ENCODE results near the gene HTRA1. TPM values are rescaled to one million over a fixed set of nuclear protein-coding genes. Genes with fewer than 3 reads are reported as not detected.

HTRA1 gene
- total RNA-seq, 1 experiment from 2014 or later = 32.8 TPM

DNA sequence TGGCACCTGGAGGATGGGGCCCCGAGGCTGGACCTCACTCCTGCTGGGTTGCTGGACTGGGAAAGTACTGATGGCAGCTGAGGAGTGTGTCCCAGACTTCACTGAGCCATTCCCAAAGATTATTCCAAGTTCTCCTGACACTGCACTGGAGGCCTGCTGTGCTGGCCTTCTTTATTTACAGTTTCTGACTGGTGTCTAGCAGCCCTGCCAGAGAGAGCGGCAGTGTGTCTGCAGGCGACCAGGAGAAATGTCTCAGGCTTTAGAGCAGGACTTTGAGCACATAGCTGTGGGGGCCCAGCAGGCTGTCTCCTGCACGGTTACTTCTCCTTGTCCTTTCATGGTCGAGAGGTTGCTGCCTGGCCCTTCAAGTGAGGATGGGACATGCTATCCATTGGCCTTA, 16.1 kb downstream of the HTRA1 start:
- POLR2A ChIA-PET = no interaction called here
- no peaks in the 10 kb centered on the region for H3K27me3 ChIP-seq (ENCODE audit: control insufficient read depth, insufficient read depth, low read length)
- in situ Hi-C loops (cut with HindIII; ENCODE audit: low pct_unique_long_range_greater_than_20kb, low sequenced_read_pairs) (no loop called here), intact Hi-C loops (cut with micrococcal nuclease; ENCODE audit: unreplicated experiment) (no loop called here)
- BruUV-seq (replicated peaks) = no TSS peak
- no peak for ATAC-seq
- H3K4me1 ChIP-seq (ENCODE audit: control insufficient read depth, insufficient read depth, low read length) = no peaks in the 10 kb centered on the region
- no peak for DNase-seq (ENCODE audit: low read depth, low spot score)
- no peak overlapping the region for H3K4me3 ChIP-seq (ENCODE audit: low read depth in 2 of 2, low read length in 2 of 2)
- H3K9me3 ChIP-seq (ENCODE audit: control insufficient read depth, insufficient read depth, low read depth, low read length) = no peaks in the 10 kb centered on the region
- no peak overlapping the region for H3K27ac ChIP-seq (ENCODE audit: low read length)
- TF ChIP-seq, protein P1, sequence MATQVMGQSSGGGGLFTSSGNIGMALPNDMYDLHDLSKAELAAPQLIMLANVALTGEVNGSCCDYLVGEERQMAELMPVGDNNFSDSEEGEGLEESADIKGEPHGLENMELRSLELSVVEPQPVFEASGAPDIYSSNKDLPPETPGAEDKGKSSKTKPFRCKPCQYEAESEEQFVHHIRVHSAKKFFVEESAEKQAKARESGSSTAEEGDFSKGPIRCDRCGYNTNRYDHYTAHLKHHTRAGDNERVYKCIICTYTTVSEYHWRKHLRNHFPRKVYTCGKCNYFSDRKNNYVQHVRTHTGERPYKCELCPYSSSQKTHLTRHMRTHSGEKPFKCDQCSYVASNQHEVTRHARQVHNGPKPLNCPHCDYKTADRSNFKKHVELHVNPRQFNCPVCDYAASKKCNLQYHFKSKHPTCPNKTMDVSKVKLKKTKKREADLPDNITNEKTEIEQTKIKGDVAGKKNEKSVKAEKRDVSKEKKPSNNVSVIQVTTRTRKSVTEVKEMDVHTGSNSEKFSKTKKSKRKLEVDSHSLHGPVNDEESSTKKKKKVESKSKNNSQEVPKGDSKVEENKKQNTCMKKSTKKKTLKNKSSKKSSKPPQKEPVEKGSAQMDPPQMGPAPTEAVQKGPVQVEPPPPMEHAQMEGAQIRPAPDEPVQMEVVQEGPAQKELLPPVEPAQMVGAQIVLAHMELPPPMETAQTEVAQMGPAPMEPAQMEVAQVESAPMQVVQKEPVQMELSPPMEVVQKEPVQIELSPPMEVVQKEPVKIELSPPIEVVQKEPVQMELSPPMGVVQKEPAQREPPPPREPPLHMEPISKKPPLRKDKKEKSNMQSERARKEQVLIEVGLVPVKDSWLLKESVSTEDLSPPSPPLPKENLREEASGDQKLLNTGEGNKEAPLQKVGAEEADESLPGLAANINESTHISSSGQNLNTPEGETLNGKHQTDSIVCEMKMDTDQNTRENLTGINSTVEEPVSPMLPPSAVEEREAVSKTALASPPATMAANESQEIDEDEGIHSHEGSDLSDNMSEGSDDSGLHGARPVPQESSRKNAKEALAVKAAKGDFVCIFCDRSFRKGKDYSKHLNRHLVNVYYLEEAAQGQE (IDR thresholded peaks at IDR 0.05; ENCODE audit: insufficient read depth in 1 of 2, low read depth in 2 of 2, low read length in 1 of 2) = no peak
- no peak for TF ChIP-seq TCF7L2 (IDR thresholded peaks at IDR 0.05; ENCODE audit: low read depth, low read length)
- no peak for TF ChIP-seq CTCF (IDR thresholded peaks at IDR 0.05)
- TF ChIP-seq POLR2AphosphoS5 (IDR thresholded peaks at IDR 0.05; ENCODE audit: low read depth, low read length) = no peak
- TF ChIP-seq SIN3A (IDR thresholded peaks at IDR 0.05; ENCODE audit: borderline replicate concordance, insufficient read depth, low read depth, low read length) = no peak
- no peaks in the 10 kb centered on the region for H3K36me3 ChIP-seq (ENCODE audit: control insufficient read depth, insufficient read depth, low read length)
- CTCF ChIA-PET = interaction anchor here (0.6 kb wide), 1 partner anchor 19 kb away, joined by 6 read pairs; no protein-coding TSS in a partner anchor

DNA sequence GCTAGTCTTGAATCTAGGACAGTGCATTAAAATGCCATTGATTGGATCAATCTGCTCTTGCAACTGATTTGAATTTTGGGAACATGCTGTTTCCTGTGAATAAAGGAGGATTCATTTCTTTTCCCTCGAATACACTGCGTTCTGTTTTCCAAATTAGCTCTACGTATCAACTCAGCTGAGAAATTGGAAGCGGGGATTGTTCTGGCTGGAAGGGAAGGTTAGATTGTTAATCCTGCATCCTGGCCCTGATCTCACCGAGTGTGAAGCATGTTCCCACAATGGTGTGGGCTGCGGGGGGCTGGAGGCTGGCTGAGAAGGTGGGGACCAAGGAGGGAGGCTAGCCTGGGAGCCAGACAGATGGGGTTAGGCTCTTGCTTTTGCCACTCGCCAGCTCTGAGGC, 17.6 kb downstream of the HTRA1 start:
- DNase-seq (ENCODE audit: low read depth, low spot score) = no peak
- H3K27me3 ChIP-seq (ENCODE audit: control insufficient read depth, insufficient read depth, low read length) = no peaks in the 10 kb centered on the region
- no peaks in the 10 kb centered on the region for H3K9me3 ChIP-seq (ENCODE audit: control insufficient read depth, insufficient read depth, low read depth, low read length)
- H3K4me1 ChIP-seq (ENCODE audit: control insufficient read depth, insufficient read depth, low read length) = no peaks in the 10 kb centered on the region
- ChIA-PET CTCF (no interaction called here), POLR2A (no interaction called here)
- in situ Hi-C loops (cut with HindIII; ENCODE audit: low pct_unique_long_range_greater_than_20kb, low sequenced_read_pairs) (no loop called here), intact Hi-C loops (cut with micrococcal nuclease; ENCODE audit: unreplicated experiment) (no loop called here)
- ATAC-seq = no peak
- no peak overlapping the region for H3K4me3 ChIP-seq (ENCODE audit: low read depth in 2 of 2, low read length in 2 of 2)
- BruUV-seq (replicated peaks) = no TSS peak
- no peak for TF ChIP-seq CTCF (IDR thresholded peaks at IDR 0.05)
- no peak for TF ChIP-seq SIN3A (IDR thresholded peaks at IDR 0.05; ENCODE audit: borderline replicate concordance, insufficient read depth, low read depth, low read length)
- no peak for TF ChIP-seq TCF7L2 (IDR thresholded peaks at IDR 0.05; ENCODE audit: low read depth, low read length)
- no peak for TF ChIP-seq POLR2AphosphoS5 (IDR thresholded peaks at IDR 0.05; ENCODE audit: low read depth, low read length)
- TF ChIP-seq, protein P1 (IDR thresholded peaks at IDR 0.05; ENCODE audit: insufficient read depth in 1 of 2, low read depth in 2 of 2, low read length in 1 of 2) = no peak
- H3K27ac ChIP-seq (ENCODE audit: low read length) = no peak overlapping the region
- no peaks in the 10 kb centered on the region for H3K36me3 ChIP-seq (ENCODE audit: control insufficient read depth, insufficient read depth, low read length)
